CD4-positive, alpha-beta T cell treated with Interleukin-15 for 4 hours (primary cell): Measurements from ENCODE around the gene HINFP.
"Not testable (repeated sequence)": the region's sequence is repeated elsewhere in the genome, so short reads cannot be mapped to it uniquely, and the experiment has no call there.

ENCODE experiments used
- DNase-seq: peaks from one replicate; pipeline ENCODE4 v3.0.0-alpha.2; 2020; ENCODE audit warnings: low spot score

The HINFP gene

GRCh38 chr11:119100246-119100970 lies 21.0 kb upstream of the HINFP start:
- no peak for DNase-seq

- no peak for DNase-seq
Measured at GRCh38 chr11:119100994-119101758, 20.2 kb upstream of the HINFP start.

GRCh38 chr11:119101759-119102423 lies 19.5 kb upstream of the HINFP start, which contains the start of gene DPAGT1:
Gene DPAGT1 (minus strand): TSS chr11:119101853. CDS start chr11:119101655, 198 bp downstream.
- DNase-seq, result peak; percentile 87

GRCh38 chr11:119103161-119103664 lies 18.2 kb upstream of the HINFP start:
- DNase-seq, result not testable (repeated sequence)

GRCh38 chr11:119103793-119104192 lies 17.6 kb upstream of the HINFP start:
- no peak for DNase-seq

GRCh38 chr11:119106564-119107537 lies 14.5 kb upstream of the HINFP start, which contains the start of gene C2CD2L:
Gene C2CD2L (plus strand): TSS chr11:119107344. CDS start chr11:119107742, 398 bp downstream.
- DNase-seq, result peak; percentile 88

- DNase-seq, result no peak
Measured at GRCh38 chr11:119107538-119108145, 13.7 kb upstream of the HINFP start.

GRCh38 chr11:119108146-119108856 lies 13.1 kb upstream of the HINFP start:
- no peak for DNase-seq

GRCh38 chr11:119108857-119109221 lies 12.5 kb upstream of the HINFP start:
- no peak for DNase-seq

- no peak for DNase-seq
Measured at GRCh38 chr11:119109843-119110242, 11.5 kb upstream of the HINFP start.

- no peak for DNase-seq
Measured at GRCh38 chr11:119110439-119110838, 10.9 kb upstream of the HINFP start.

GRCh38 chr11:119111361-119111925 lies 9.9 kb upstream of the HINFP start:
- DNase-seq, result no peak

GRCh38 chr11:119112314-119113020 lies 8.9 kb upstream of the HINFP start:
- DNase-seq, result no peak

- no peak for DNase-seq
Measured at GRCh38 chr11:119113716-119114115, 7.7 kb upstream of the HINFP start.

- no peak for DNase-seq
Measured at GRCh38 chr11:119114351-119114750, 7.0 kb upstream of the HINFP start.

GRCh38 chr11:119115484-119116234 lies 5.7 kb upstream of the HINFP start:
- peak; percentile 35 for DNase-seq

- DNase-seq, result no peak
Measured at GRCh38 chr11:119116235-119116594, 5.2 kb upstream of the HINFP start.

- DNase-seq, result no peak
Measured at GRCh38 chr11:119116601-119117000, 4.8 kb upstream of the HINFP start.
